HG03442 (cell line): ENCODE data around the gene RAB44.

Experiments
- ATAC-seq: cut with Tn5 transposase; IDR thresholded peaks from one replicate; pipeline ENCODE4 v1.9.1; 2021; ENCODE audit warnings: mild to moderate bottlenecking, moderate library complexity; ENCODE audit not compliant: unreplicated experiment

RAB44 gene

GRCh38 chr6:36751833-36752186 is 54.2 kb downstream of the RAB44 start:
- ATAC-seq = no peak

GRCh38 chr6:36752187-36752885 is 54.7 kb downstream of the RAB44 start:
- no peak for ATAC-seq

- no peak for ATAC-seq
These were observed 55.4 kb downstream of the RAB44 start for GRCh38 chr6:36752886-36753506.

- no peak for ATAC-seq
These were observed 56.2 kb downstream of the RAB44 start for GRCh38 chr6:36753671-36754405.

- no peak for ATAC-seq
These were observed 57.2 kb downstream of the RAB44 start for GRCh38 chr6:36754582-36755434.

- ATAC-seq = peak; percentile 36
These were observed 58.1 kb downstream of the RAB44 start for GRCh38 chr6:36755435-36756348.

- no peak for ATAC-seq
These were observed 59.2 kb downstream of the RAB44 start for GRCh38 chr6:36756786-36757185.

GRCh38 chr6:36757206-36757605 is 59.6 kb downstream of the RAB44 start:
- no peak for ATAC-seq

- no peak for ATAC-seq
These were observed 60.4 kb downstream of the RAB44 start for GRCh38 chr6:36757943-36758508.

- no peak for ATAC-seq
These were observed 61.0 kb downstream of the RAB44 start for GRCh38 chr6:36758516-36759147.

- peak; percentile 38 for ATAC-seq
These were observed 61.6 kb downstream of the RAB44 start for GRCh38 chr6:36759148-36759759.

GRCh38 chr6:36760685-36761435 is 63.2 kb downstream of the RAB44 start:
- no peak for ATAC-seq

GRCh38 chr6:36762123-36762522 is 64.5 kb downstream of the RAB44 start:
- ATAC-seq = no peak

- no peak for ATAC-seq
These were observed 67.6 kb downstream of the RAB44 start for GRCh38 chr6:36765190-36765589.

- ATAC-seq = peak; percentile 67
These were observed 68.2 kb downstream of the RAB44 start for GRCh38 chr6:36765594-36766398.

GRCh38 chr6:36766399-36766945 is 68.8 kb downstream of the RAB44 start:
- no peak for ATAC-seq

GRCh38 chr6:36769183-36769675 is 71.6 kb downstream of the RAB44 start:
- no peak for ATAC-seq
